A375 (cell line): ENCODE measurements around the gene PLA2G5. TPM values are rescaled to one million over a fixed set of nuclear protein-coding genes. Genes with fewer than 3 reads are reported as not detected.

Experiments used
- total RNA-seq: library from RNA; depleted of rRNA; stranded (reverse); fragments of >200 nt; shearing (Covaris generic); gene quantifications from 2 replicates; pipeline ENCODE4 v1.2.3, GENCODE V29; 2014; rRNA removed

Gene PLA2G5
- total RNA-seq = not detected in 2 replicates

GRCh38 chr1:20069874-20070273 is at the start of gene PLA2G5:
Gene PLA2G5, plus strand, starts transcription at chr1:20070194. Its CDS starts 14,637 bp downstream, at chr1:20084831.

GRCh38 chr1:20119347-20119746 is 49.4 kb downstream of the PLA2G5 start, which contains the start of gene PLA2G2D:
Gene PLA2G2D, minus strand, starts transcription at chr1:20119536. Its CDS starts 38 bp downstream, at chr1:20119498.

GRCh38 chr1:20138961-20139550 is 69.1 kb downstream of the PLA2G5 start, which contains the start of gene PLA2G2F:
Gene PLA2G2F, plus strand, starts transcription at chr1:20139323. Its CDS starts 105 bp downstream, at chr1:20139428.

Other genes starting within 250 kb of the PLA2G5 start
- gene OTUD3, start 187.8 kb upstream of the PLA2G5 start, total RNA-seq = 3.0 and 4.5 TPM in 2 replicates
- gene PLA2G2E, start 146.6 kb upstream of the PLA2G5 start, total RNA-seq = not detected in 2 replicates
- 0.21 TPM in 1 of 2 replicates, not detected in the other for gene PLA2G2A, start 90.6 kb upstream of the PLA2G5 start, total RNA-seq
- not detected in 2 replicates for gene PLA2G2D, start 49.3 kb downstream of the PLA2G5 start, total RNA-seq
- not detected in 2 replicates for gene PLA2G2F, start 69.1 kb downstream of the PLA2G5 start, total RNA-seq
- gene UBXN10, start 115.9 kb downstream of the PLA2G5 start, total RNA-seq = not detected in 2 replicates
- gene PLA2G2C, start 116.3 kb downstream of the PLA2G5 start, total RNA-seq = not detected in 2 replicates
- not detected in 2 replicates for gene VWA5B1, start 220.7 kb downstream of the PLA2G5 start, total RNA-seq